HG02943 (cell line): Measurements from ENCODE around the gene SYNGR2.
"Not testable (repeated sequence)": the region's sequence is repeated elsewhere in the genome, so short reads cannot be mapped to it uniquely, and the experiment has no call there.

Source experiments
- ATAC-seq: cut with Tn5 transposase; IDR thresholded peaks from one replicate; pipeline ENCODE4 v1.9.1; 2021; ENCODE audit warnings: mild to moderate bottlenecking, low read depth, moderate library complexity; ENCODE audit not compliant: unreplicated experiment

Gene SYNGR2

GRCh38 chr17:78129351-78130089 is 38.9 kb upstream of the SYNGR2 start:
- ATAC-seq, result no peak

GRCh38 chr17:78130090-78130436 is 38.3 kb upstream of the SYNGR2 start:
- no peak for ATAC-seq

GRCh38 chr17:78130437-78131101 is 37.8 kb upstream of the SYNGR2 start, which contains the start of gene TMC8:
Gene TMC8, plus strand, starts transcription at chr17:78130771. Its CDS starts 818 bp downstream, at chr17:78131589.
- ATAC-seq, result no peak

- no peak for ATAC-seq
Observed at GRCh38 chr17:78131172-78132083, 37.0 kb upstream of the SYNGR2 start.

GRCh38 chr17:78132084-78132676 is 36.2 kb upstream of the SYNGR2 start:
- ATAC-seq, result no peak

GRCh38 chr17:78132767-78133178 is 35.6 kb upstream of the SYNGR2 start:
- no peak for ATAC-seq

GRCh38 chr17:78133179-78133951 is 35.0 kb upstream of the SYNGR2 start:
- no peak for ATAC-seq

- no peak for ATAC-seq
Observed at GRCh38 chr17:78133971-78134898, 34.1 kb upstream of the SYNGR2 start.

GRCh38 chr17:78134899-78135385 is 33.4 kb upstream of the SYNGR2 start:
- no peak for ATAC-seq

- no peak for ATAC-seq
Observed at GRCh38 chr17:78135858-78136500, 32.4 kb upstream of the SYNGR2 start.

- ATAC-seq, result no peak
Observed at GRCh38 chr17:78137392-78138203, 30.8 kb upstream of the SYNGR2 start.

GRCh38 chr17:78138204-78139060 is 29.9 kb upstream of the SYNGR2 start:
- no peak for ATAC-seq

- not testable (repeated sequence) for ATAC-seq
Observed at GRCh38 chr17:78139861-78140168, 28.6 kb upstream of the SYNGR2 start.

- ATAC-seq, result peak; percentile 84
Observed at GRCh38 chr17:78140169-78141051, 28.0 kb upstream of the SYNGR2 start.

GRCh38 chr17:78141437-78142118 is 26.8 kb upstream of the SYNGR2 start:
- ATAC-seq, result no peak
